ENCODE results near the gene C6orf132.

DNA sequence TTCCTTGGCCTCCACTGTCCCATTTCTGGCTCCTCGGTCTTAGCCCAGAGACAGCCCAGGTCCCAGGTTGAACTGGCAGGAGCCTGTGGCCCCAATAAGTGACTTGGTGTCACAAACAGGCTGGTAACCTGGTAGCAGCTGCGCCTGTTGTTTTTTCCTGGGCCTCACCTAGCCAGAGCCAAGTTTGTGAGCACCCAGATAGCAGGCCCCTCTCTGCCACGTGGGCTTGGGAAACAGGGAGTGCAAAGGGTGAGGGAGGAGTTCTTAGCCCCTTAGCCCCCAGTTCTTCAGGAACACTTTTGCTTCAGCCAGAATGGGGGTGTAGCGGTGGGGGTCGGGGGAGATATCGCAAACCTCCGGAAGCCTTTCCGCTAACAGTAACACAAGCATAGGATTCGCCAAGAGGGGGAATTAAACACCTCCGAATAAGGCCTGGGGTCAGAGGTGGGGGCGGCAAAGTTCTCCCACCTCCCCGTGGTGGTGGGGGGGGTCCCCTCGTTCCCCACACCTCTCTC lies 760 bp downstream of the C6orf132 start:
- TF ChIP-seq, protein P1, sequence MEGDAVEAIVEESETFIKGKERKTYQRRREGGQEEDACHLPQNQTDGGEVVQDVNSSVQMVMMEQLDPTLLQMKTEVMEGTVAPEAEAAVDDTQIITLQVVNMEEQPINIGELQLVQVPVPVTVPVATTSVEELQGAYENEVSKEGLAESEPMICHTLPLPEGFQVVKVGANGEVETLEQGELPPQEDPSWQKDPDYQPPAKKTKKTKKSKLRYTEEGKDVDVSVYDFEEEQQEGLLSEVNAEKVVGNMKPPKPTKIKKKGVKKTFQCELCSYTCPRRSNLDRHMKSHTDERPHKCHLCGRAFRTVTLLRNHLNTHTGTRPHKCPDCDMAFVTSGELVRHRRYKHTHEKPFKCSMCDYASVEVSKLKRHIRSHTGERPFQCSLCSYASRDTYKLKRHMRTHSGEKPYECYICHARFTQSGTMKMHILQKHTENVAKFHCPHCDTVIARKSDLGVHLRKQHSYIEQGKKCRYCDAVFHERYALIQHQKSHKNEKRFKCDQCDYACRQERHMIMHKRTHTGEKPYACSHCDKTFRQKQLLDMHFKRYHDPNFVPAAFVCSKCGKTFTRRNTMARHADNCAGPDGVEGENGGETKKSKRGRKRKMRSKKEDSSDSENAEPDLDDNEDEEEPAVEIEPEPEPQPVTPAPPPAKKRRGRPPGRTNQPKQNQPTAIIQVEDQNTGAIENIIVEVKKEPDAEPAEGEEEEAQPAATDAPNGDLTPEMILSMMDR (conservative IDR thresholded peaks at IDR 0.05) = no peak
- TF ChIP-seq EZH2 (IDR thresholded peaks at IDR 0.05; ENCODE audit: low read depth) = no peak

Data from PC-9 (cell line).